Measurements from ENCODE around the gene BABAM2. TPM values are rescaled to one million over a fixed set of nuclear protein-coding genes. Genes with fewer than 3 reads are reported as not detected.
A peak's percentile ranks its signal among the peaks of the same experiment; 100 is the strongest.

Gene BABAM2
- total RNA-seq, 1 donor from 2014 or later: 25.4 TPM

- no peak for DNase-seq
Observed at GRCh38 chr2:28133778-28134177, 243.2 kb downstream of the BABAM2 start.

DNA sequence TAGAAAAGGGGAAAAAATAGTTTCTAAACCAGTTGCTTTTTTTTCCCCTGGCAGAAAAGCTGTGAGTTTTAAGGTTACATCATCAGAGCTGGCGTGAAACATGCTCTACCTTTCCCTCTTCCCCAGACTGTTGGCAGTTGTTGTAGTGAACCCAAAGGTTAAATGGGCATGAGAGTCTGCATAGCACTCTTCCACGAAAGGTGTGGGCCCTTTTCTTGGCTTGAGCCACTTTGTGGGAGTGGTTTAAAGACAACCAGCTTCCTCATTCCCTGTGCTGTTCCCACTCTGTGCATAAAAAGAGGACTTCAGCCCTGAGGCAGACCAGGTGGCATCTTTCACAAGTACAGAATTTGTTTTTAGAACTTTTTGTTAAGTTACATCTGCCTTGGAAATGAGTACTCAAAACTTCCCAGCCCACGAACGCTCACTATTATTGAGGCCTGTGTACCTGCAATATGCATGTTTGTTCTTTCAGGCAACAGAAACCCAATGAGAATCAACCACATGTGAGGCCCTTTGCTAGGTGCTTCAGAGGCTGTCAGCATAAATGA is 243.8 kb downstream of the BABAM2 start:
- no peak for DNase-seq

DNA sequence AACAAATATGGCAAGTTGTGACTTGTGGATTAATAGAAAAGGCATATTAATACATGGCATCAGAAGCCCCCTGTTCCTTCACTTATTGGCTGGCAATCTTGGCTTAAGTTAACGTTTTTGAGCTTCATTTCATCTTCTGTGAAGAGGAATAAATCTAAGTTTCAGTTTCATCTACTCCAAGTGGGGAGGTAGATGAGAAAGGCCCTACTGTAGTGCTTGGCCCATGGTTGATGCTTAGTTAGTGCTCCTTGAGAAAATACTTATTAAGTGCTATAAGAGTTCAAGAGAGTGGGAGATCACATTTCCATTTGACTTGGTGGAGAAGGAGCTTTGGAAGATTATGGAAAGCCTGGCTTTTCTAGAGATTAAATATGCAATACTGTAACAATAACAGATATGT is 244.3 kb downstream of the BABAM2 start:
- DNase-seq: no peak

GRCh38 chr2:28135324-28135723 is 244.8 kb downstream of the BABAM2 start:
- DNase-seq: no peak

DNA sequence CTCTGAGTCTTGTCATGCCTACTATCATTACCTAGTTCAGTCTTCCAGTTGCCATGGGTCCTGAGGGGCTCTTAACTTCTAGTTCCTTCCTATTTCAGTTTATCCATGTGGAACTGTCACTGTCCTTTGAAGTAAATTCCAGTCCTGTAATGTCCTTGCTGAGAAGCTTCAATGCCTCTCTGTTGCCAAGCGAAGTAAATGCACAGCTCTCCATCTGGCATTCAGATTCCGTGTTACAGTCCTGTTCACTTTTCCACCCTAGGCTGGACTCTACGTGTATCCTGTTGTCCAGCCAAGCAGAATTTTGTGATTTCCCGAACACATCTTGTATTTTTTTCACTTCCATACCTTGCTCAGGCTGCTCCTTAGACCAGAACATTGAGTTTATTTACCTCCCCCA is 245.3 kb downstream of the BABAM2 start:
- DNase-seq: no peak

GRCh38 chr2:28136556-28136955 is 246.0 kb downstream of the BABAM2 start:
- DNase-seq: no peak

DNA sequence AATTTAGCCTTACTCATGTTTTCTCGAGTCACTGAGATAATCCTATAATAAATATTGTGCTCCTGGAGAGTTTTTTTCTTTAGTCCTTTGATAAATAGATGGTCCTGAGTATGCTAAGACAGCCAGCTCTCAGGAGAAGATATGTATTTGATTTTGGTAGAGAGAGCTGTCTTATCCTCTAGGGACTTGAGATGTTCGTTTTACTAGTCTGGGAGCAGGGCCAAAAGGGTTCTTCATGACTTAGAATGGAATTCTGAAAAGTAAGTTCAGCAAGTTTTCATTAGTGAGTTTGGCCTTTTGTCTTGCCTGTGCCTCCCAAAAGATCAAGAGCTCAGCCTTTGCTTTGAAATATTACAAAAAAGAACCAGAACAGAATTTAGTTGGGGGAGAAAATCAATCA is 246.7 kb downstream of the BABAM2 start:
- DNase-seq: peak; percentile 90

DNA sequence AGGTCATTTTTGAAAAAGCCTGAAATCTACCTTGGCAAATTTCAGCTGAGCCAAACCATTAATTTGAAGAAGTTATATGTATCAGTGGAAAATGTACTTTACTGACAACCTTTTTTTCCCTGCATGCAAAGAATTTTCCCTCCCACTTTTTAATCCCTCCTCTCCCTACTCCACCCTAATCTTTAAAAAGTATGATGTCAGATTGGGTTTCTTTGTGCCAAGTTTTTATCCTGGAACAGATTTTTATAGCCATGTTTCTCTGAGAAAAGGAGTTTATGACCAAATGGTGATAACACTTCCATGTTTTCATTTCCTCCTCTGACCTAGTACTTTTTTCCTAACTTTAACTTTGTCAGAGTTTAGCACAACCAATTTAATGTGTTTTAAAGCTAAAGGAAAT is 251.9 kb downstream of the BABAM2 start:
- DNase-seq: peak; percentile 70

DNA sequence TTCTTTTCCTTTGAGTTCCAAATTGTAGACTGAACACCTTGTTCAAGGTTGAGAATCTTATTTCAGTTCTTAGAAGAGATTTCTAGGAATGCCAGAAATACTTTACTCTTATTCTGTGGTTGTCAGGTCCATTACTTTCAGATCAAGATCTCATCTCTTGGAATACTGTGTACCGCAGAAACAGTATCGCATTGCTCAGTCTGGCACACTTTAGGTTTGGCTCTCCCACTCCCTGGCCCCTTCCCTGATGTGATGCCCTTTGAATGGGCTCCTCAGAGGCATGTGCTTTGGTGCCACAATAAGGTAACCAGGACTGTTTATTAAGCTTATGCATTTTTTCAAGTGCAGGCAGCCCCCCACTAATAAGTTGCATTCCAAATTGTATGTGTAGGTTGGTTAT is 257.5 kb downstream of the BABAM2 start:
- DNase-seq: no peak

DNA sequence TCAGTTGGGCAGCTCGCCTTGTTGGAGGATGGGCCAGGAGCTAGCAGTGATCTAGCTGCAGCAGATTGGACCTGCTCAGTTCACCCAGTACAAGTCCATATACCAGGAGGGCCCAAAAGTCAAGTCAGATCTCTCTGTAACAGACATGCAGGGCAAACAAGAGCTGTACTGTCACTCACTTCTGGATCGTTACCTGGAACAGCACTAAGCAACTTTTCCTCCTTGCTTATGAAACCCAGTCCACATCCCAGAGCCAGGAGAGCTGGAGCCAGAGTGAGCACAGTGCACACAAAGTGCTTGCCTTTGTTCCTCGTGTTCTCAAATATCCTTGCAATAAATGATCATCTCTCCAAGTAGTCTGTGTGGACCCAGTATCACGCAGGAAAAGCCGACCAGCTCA is 258.0 kb downstream of the BABAM2 start:
- DNase-seq: no peak

- no peak for DNase-seq
Observed at GRCh38 chr2:28150236-28150915, 259.8 kb downstream of the BABAM2 start.

DNA sequence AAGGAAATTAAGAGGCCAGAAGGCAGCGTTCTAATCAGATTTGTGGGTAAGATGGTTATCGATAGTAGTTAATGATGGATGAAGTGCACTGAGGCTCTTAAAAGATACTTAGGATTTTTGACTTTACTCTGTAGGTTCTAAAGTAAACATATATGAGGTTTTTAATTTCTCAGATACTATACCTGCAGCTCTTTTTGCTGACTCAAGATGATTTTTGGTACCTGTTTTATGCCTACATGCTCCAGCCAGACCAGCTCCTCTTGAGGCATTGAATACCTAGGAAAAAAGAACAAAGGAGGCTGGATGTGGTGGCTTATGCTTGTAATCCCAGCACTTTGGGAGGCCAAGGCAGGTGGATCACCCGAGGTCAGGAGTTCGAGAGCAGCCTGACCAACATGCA is 260.5 kb downstream of the BABAM2 start:
- DNase-seq: no peak

GRCh38 chr2:28152585-28153280 is 262.2 kb downstream of the BABAM2 start:
- DNase-seq: no peak

DNA sequence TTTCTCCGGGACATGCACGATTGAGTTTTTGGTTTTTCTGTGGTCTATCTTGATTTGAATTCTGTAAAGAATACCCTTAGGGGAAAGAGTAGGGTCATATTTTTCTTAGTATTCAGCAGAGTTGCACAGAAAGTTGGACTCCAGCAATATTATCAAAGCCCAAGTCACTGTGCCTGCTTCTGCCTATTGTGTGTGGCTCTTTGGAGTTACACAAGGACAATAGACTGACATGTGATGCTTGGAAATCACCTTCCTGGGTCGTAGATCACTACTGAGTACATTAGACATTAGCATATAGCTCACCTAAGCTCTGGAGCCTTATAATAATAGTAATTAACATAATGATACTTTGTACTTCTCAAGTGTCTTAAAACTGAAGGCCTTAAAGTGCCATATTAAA is 263.3 kb downstream of the BABAM2 start:
- no peak for DNase-seq

- DNase-seq: no peak
Observed at GRCh38 chr2:28155086-28155485, 264.6 kb downstream of the BABAM2 start.

DNA sequence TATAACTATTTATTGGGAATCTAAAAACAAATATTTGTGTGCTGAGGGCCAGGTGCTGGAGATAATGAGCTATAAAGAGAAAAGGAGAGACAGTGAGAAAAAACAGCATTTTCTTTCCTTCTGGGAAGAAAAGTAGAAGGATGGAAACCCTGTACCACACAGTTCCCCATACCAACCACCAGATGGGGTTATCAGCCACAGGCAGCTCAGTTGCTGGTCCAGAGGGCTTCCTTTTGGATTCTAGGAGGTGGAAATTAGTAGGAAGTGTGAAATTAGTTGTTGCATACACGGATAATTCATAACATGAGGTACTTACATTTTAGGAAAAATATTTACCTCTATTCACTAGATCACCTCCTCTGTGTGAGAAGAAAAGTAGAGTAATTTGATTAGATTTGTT is 265.1 kb downstream of the BABAM2 start:
- DNase-seq: no peak

GRCh38 chr2:28158791-28159190 is 268.3 kb downstream of the BABAM2 start:
- DNase-seq: no peak

GRCh38 chr2:28160986-28161425 is 270.5 kb downstream of the BABAM2 start:
- DNase-seq: no peak

DNA sequence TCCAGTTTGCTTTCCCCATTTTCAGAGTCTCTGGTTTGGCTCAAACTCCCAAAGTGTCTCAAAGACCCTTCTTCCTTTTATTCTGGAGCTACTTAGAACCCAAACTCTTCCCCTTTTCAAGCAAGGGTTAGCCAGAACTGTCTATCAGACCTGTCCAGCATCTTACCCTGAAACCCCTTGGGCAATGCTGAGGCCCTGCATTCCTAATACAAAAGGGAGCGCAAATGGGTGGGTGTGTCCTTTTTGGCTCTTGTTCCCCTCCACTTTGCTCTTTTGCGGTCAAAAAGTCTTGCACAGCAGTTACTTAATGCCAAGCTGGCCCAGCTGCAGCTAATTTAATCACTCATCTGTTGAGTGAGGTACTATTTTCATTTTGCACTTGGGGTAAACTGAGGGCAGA is 270.9 kb downstream of the BABAM2 start:
- DNase-seq: no peak

GRCh38 chr2:28162564-28162963 is 272.0 kb downstream of the BABAM2 start:
- no peak for DNase-seq

DNA sequence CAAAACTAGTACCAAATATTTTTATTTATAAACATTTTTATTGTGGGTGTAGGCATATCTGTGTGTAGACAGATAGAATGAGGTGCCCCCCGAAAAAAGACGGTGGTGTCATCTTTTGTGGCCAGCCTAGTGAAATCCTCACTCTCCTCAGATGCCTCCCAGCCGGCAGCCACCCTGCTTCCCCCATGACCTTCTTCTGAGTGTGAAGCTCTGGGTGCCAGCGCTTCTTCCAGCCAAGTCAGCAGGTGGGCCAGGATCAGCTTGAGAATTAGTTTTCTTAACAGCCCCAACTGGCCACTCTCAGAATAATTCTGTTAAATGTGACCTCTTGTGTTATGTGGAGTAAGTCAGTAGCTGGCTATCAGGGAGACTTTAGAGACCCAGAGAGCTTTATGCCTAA is 272.5 kb downstream of the BABAM2 start:
- DNase-seq: no peak

- DNase-seq: no peak
Observed at GRCh38 chr2:28163627-28164279, 273.2 kb downstream of the BABAM2 start.

DNA sequence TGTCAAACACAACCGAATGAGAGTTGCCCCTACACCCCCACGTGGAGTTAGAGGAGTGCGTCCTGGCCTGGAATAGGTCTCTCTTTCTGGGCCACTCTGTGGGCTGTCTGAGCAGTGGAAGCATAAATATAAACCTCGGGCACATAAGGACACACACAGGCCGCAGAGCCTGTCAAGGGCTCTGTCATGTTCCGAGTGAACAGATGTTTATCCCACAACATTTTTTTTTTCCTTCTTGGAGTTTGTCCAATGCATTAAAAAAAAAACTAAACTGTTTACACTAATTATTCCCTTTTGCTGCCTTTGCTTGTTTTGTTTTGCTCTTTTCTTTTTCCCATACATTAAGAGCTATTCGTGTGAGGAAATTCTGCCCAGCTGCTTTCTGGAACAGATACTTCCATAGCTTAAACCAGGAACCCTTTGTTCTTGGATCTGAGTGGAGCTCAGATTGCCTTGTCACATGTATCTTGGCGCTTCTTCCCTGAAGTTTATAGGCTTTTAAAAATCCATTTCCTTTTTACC is 273.8 kb downstream of the BABAM2 start:
- DNase-seq: peak; percentile 85

All from skin of body (tissue), 2 donors.